NCI-H774 (cell line): ENCODE results near the gene MFN2.

Source experiments
- DNase-seq: peaks from one replicate; lab custom pipeline; 2025; lab: John Stamatoyannopoulos, UW

Gene MFN2

DNA sequence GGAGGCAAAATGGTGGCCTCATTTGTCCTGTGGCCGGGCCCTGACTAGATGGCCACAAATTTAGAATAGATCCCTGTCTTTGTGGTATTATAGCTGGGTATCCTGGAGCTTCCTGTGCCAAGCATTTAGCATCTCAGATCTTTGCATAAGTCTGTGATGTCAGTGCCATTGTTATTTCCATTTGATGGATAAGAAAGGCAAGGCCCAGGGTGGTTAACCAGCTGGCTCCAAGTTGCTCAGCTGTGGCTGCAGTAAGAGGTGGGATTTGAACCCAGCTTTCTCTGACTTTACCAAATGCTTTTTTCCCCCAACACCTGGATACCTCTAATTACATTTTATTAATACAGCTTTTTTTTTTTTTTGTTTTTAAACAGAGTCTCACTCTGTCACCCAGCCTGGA, 71.1 kb downstream of the MFN2 start:
- DNase-seq: no peak

DNA sequence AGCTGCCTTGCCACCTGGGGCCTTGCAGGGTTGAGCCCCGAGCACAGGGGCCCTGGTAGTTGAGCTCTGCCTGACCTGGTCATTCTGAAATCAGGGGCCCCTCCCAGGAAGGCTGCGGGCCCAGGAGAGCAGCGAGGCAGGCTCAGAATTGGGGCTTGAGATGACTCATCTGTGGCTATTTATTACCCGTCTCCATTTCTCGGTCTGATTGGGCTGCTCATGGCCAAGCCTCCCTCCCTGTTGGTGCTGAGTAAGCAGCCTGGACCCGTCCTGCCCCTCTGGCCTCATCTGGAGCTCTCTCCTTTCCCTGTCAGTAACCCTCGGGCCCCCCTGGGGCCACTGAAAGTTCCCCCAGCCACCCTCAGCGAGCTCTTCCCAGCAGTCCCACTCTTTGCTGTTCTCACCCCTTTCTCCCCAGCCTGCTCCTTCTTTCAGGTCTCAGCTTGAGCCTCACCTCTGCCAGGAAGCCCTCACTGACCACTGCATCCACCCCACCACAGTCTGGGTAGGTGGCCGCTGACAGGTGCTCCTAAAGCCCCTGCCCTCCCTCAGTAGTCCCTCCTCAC, 71.8 kb downstream of the MFN2 start:
- DNase-seq: no peak

DNA sequence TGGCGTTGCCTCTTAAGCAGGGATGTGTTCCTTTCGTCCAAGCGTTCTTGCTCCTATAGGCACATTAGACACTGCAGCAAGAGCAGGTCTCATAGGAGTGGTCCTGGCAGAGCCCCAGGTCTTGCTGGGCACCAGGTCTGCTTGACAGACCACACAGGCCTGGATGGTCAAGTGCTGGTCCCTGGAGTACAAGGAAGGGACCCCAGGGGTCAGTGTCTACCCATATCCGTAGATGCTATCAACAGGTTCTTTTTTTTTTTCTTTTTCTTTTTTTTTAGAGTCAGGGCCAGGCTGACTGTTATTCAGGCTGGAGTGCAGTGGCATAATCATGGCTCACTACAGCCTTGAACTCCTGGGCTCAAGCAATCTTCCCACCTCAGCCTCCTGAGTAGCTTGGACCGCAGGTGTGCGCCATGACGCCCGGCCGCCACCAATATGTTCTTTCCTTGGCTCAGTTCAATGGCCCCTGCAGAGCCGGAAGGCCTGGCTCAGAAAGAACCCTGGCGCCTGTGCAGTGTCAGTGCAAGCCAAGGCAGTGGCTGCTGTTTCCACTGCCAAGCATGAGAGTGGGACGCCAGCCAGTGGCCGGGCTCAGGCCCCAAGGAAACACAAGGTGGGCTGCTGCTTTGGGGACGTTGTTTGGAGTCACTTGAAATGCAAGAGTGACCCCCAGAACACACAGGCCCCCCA, 72.9 kb downstream of the MFN2 start:
- DNase-seq: no peak

DNA sequence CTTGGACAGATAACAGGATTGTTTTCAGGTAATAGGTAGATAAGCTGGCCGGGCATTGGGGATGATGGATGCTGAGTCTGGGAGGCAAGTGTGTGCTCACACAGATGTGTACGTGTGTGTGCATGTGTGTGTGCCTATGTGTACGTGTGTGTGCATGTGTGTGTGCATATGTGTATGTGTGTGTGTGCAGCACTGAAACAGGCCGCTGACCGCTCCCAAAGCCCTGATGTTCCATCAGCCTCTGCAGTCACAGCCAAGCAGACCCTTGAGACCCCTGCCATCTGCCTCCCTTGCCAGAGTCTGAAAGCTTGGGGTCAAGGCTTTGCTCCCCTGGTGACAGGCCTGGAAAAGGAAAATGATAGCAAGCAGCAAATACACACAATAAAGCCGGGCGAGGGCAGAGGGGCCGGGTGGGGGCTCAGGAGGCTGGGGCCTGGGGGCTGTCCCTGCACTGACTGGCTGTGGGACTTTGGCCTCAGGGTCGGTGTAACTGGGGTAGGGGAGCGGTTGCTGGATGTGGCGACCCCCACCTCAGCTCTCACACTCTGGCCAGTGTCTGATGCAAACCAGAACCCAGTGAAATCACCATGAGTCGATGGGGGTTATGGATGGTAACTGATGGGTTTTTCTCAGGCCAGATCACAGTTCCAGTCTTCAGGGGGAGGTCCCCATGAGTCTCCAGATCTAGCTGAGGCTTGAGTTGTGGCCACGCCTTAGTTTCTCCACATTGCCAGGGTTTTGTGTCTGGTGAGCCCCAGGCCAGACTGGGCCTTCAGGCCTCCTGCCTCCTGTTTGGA, 73.7 kb downstream of the MFN2 start:
- no peak for DNase-seq

DNA sequence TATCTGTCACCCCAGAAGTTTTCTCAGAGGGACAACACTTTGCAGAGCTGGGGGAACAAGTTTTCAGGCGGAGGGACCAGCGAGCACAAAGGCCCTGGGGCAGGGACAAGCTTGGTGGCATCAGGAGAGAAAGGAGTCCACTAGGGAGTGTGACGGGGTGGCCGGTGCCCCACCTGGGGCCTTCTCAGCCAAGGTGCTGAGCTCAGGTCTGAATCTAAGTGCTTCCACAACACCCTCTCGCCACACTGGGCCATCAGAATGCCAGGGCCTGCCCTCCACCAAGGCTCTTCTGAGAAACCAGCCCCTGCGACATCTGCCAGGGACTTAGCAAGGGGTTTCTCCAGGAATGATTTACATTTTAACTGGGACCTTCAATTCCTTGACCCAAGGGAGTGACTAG, 75.0 kb downstream of the MFN2 start:
- no peak for DNase-seq

DNA sequence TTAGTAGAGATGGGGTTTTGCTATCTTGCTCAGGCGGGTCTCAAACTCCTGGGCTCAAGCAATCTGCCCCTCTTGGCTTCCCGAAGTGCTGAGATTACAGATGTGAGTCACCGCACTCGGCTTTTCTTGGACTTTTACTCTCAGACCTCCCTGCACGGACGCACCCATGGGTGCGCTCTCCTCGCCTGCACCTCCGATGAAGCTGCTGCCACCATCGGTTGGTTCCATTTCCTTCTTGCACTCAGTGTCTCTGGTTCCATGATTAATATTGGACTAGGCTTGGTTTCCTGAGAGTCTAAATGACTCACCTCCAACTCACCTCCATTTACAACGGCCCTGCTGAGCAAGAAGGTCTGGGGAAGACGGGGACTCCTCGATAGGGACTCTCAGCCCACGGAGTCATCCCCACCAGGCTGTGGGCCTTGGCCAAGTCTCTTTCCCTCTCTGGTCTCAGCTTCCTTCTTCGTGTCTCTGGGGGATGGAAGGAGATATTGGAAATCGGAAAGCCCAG, 76.1 kb downstream of the MFN2 start:
- DNase-seq: no peak

DNA sequence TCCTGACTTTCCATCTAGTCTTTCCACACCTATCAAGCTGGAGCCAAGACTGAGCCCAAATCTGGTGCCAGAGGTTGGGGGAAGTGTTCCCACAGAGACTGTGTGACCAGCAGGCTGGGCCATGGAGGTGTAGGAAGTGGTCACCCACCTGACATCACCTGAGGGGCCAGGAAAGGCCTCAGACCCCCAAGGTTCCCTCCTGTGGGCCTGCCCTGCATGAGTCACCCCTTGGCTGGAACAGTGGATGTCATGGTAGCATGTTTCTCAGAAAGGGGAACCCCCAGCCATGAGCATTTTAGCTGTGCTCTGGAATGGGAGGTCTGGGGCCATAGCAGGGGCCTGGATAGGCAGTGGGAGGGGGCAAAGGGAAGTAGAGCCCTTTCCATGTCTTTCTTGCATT, 77.1 kb downstream of the MFN2 start:
- DNase-seq: no peak

DNA sequence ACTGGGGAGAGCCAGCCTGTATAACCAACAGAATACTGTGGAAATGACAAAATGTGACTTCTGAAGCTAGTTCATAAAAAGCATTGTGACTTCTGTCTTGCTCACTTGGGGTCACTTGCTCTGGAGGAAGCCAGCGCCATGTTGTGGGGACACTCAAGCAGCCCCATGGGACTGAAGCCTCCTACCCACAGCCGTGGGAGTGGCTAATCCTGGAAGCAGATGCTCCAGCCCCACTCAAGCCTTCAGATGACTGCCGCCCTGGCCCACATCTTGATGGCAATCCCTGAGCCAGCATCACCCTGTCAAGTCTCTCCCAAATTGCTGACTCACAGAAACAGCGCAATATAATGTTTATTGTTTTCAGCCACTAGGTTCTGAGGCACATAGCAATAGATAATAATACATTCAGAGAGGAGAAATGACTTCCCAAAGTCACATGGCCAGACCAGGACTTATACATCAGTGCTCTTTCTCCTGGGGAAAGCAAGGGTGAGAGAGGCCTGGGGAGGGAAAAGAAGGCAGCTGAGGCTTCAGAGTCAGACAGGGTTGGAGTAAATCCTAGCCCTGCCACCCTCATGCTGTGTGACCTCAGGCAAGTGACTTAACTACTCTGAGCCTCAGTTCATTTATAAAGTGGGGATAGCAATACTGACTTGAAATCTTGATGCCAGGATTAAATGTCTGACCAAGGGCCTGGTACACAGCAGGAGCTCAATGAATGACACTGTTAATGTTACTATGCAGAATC, 77.9 kb downstream of the MFN2 start:
- no peak for DNase-seq

DNA sequence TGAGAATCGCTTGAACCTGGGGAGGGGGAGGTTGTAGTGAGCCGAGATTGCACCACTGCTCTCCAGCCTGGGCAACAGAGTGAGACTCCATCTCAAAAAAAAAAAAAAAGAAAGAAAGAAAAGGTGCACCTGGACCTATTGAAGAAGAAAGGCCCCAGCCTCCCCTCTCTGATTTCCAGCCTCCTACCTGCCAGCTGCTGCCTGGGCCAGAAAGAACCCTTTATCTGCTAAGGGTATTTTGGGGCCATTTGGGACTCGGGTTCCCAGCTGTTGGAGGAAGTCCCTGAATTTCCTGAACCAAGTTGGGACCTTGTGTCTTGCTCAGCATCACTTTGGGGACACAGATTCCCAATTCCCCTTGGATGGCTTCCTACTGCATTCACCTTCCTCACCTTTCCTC, 79.0 kb downstream of the MFN2 start:
- DNase-seq: no peak

DNA sequence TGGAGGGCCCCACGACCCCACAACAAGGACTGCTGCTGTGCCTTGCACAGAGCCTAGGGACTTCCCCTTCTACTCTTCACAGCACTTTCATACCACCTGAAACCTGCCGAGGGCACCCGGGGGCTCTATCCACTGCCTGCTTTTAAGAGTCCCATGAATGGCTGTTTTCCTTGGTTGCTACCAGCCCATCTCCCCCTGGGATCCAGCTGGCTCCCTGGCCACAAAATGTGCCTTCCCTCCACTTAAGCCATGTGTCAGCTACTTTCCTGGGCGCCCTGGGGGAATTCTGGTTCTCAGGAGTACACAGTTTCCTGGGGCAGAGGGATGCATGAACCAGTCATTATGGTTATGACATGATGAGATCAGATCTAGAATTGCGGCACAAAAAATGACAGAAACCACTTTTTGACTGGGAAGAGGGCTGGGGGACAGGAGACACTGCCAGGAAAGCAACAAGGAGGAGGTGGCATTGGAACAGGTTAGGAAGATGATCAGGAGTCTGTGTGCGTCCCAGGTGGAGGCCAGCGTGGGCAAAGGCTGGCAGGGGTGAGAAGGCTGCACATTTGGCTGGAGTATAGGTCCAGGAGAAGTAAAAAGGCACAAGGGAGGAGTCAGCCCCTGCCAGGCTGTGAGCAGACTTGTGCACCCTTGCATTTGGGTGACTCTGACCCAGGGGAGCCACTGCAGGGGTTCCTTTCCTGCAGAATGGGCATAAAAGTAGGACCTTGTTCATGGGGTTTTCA, 79.6 kb downstream of the MFN2 start:
- no peak for DNase-seq

DNA sequence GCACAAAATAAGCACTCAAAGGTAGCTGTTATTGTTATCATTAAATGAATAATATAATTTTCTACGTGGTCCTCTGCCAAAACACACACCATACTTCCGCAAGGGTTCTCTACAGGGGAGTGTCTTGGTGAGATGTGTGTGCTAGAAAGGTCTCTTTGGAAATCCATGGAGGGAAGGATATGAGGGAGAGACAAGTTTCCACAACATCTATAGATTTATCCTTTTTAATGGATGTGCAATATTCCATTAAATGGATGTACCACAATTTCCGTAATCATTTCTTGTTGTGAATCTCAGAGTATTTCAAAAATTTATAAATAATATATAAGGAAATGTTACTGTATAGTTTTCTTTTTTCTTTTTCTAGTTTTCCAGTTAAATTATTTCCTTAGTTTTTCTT, 80.3 kb downstream of the MFN2 start:
- DNase-seq: no peak
